ENCODE data around the gene IQSEC1. TPM values are rescaled to one million over a fixed set of nuclear protein-coding genes. Genes with fewer than 3 reads are reported as not detected.

IQSEC1 gene
- total RNA-seq, 1 experiment from 2014 or later, result 13.0 TPM

GRCh38 chr3:12891391-12891984 lies 181.7 kb downstream of the IQSEC1 start:
- no peaks in the 10 kb centered on the region for H3K36me3 ChIP-seq (ENCODE audit: insufficient read depth, low read length, poor library complexity, severe bottlenecking)
- intact Hi-C loops (cut with micrococcal nuclease; ENCODE audit: unreplicated experiment), result loop anchor here (5.0 to 10.0 kb wide), 4 partner anchors 104 to 757 kb away; no protein-coding TSS in a partner anchor
- TF ChIP-seq CTCF (conservative IDR thresholded peaks at IDR 0.05; ENCODE audit: low read depth, low read length) (no peak), EZH2 (IDR thresholded peaks at IDR 0.05; ENCODE audit: borderline replicate concordance, low read depth, low read length, poor library complexity, severe bottlenecking) (no peak)
- no peak overlapping the region for H3K27ac ChIP-seq (ENCODE audit: low read depth, low read length, poor library complexity, severe bottlenecking)
- H3K4me3 ChIP-seq (ENCODE audit: low read depth, low read length, poor library complexity, severe bottlenecking), result no peak overlapping the region
- ChIA-PET POLR2A (ENCODE audit: low non-redundant PET) (interaction anchor here (0.6 kb wide), 1 partner anchor 387 kb away, joined by 4 read pairs; no protein-coding TSS in a partner anchor), CTCF (no interaction called here)
- peaks cover 4% of the 10 kb centered on the region for H3K4me1 ChIP-seq (ENCODE audit: insufficient read depth, low read length, poor library complexity, severe bottlenecking)
- DNase-seq (ENCODE audit: low spot score), result no peak
- no peaks in the 10 kb centered on the region for H3K9me3 ChIP-seq (ENCODE audit: low read depth, low read length, poor library complexity, severe bottlenecking)
- no peaks in the 10 kb centered on the region for H3K27me3 ChIP-seq (replicated peaks; ENCODE audit: insufficient read depth, low read depth, low read length, poor library complexity)
- no TSS peak for BruUV-seq (replicated peaks)

- intact Hi-C loops (cut with micrococcal nuclease; ENCODE audit: unreplicated experiment), result loop anchor here (5.0 to 10.0 kb wide), 4 partner anchors 103 to 756 kb away; no protein-coding TSS in a partner anchor
- POLR2A ChIA-PET (ENCODE audit: low non-redundant PET), result interaction anchor here (0.6 kb wide), 2 partner anchors 301 to 386 kb away, joined by 4 to 7 read pairs; no protein-coding TSS in a partner anchor
These were observed 182.4 kb downstream of the IQSEC1 start for GRCh38 chr3:12890610-12891390.

GRCh38 chr3:12886736-12887135 lies 186.5 kb downstream of the IQSEC1 start:
- TF ChIP-seq EZH2 (IDR thresholded peaks at IDR 0.05; ENCODE audit: borderline replicate concordance, low read depth, low read length, poor library complexity, severe bottlenecking) (no peak), CTCF (conservative IDR thresholded peaks at IDR 0.05; ENCODE audit: low read depth, low read length) (no peak)
- H3K27me3 ChIP-seq (replicated peaks; ENCODE audit: insufficient read depth, low read depth, low read length, poor library complexity), result no peaks in the 10 kb centered on the region
- peaks cover 8% of the 10 kb centered on the region for H3K4me1 ChIP-seq (ENCODE audit: insufficient read depth, low read length, poor library complexity, severe bottlenecking)
- DNase-seq (ENCODE audit: low spot score), result no peak
- ChIA-PET POLR2A (ENCODE audit: low non-redundant PET) (no interaction called here), CTCF (no interaction called here)
- no TSS peak for BruUV-seq (replicated peaks)
- H3K27ac ChIP-seq (ENCODE audit: low read depth, low read length, poor library complexity, severe bottlenecking), result no peak overlapping the region
- H3K4me3 ChIP-seq (ENCODE audit: low read depth, low read length, poor library complexity, severe bottlenecking), result no peak overlapping the region
- H3K36me3 ChIP-seq (ENCODE audit: insufficient read depth, low read length, poor library complexity, severe bottlenecking), result no peaks in the 10 kb centered on the region
- no peaks in the 10 kb centered on the region for H3K9me3 ChIP-seq (ENCODE audit: low read depth, low read length, poor library complexity, severe bottlenecking)
- intact Hi-C loops (cut with micrococcal nuclease; ENCODE audit: unreplicated experiment), result no loop called here

More at GRCh38 chr3:12890610-12891390, 182.4 kb downstream of the IQSEC1 start:
- Histone ChIP-seq H3K4me1 (ENCODE audit: insufficient read depth, low read length, poor library complexity, severe bottlenecking) (peaks cover 4% of the 10 kb centered on the region), H3K36me3 (ENCODE audit: insufficient read depth, low read length, poor library complexity, severe bottlenecking) (no peaks in the 10 kb centered on the region), H3K4me3 (ENCODE audit: low read depth, low read length, poor library complexity, severe bottlenecking) (no peak overlapping the region), H3K9me3 (ENCODE audit: low read depth, low read length, poor library complexity, severe bottlenecking) (no peaks in the 10 kb centered on the region), H3K27me3 (replicated peaks; ENCODE audit: insufficient read depth, low read depth, low read length, poor library complexity) (no peaks in the 10 kb centered on the region), H3K27ac (ENCODE audit: low read depth, low read length, poor library complexity, severe bottlenecking) (no peak overlapping the region)
- no peak for DNase-seq (ENCODE audit: low spot score)
- CTCF ChIA-PET, result no interaction called here
- TF ChIP-seq EZH2 (IDR thresholded peaks at IDR 0.05; ENCODE audit: borderline replicate concordance, low read depth, low read length, poor library complexity, severe bottlenecking) (no peak), CTCF (conservative IDR thresholded peaks at IDR 0.05; ENCODE audit: low read depth, low read length) (0 out of 2 replicates have a peak, but pooled peaks have one; percentile 17)
- no TSS peak for BruUV-seq (replicated peaks)

Measured in A673 (cell line).